K562 (cell line): ENCODE measurements around the gene PHETA1. TPM values are rescaled to one million over a fixed set of nuclear protein-coding genes. Genes with fewer than 3 reads are reported as not detected.

Source experiments
- ATAC-seq: fragments of 200-7000 bp; cut with Tn5 transposase; 3 replicates; pipeline ENCODE4 v1.9.1; 2020; ENCODE audit warnings: moderate library complexity
- BruUV-seq: library from RNA; stranded (reverse); fragments of 400-500 nt; replicated peaks from 2 replicates; lab custom pipeline; 2021; lab: Mats Ljungman, UMichigan
- CTCF ChIA-PET: fragments of 300-600 bp; formaldehyde crosslinking; extraction: SDS; loops from one replicate; lab custom pipeline; 2021; ENCODE audit warnings: low intra/inter-chr PET ratio; lab: Yijun Ruan, JAX
- POLR2A ChIA-PET: fragments of 300-600, 350-650 bp; sonication (Branson Sonifier 250); formaldehyde crosslinking; extraction: SDS; loops from one replicate; lab custom pipeline; 2021; ENCODE audit warnings: antibody characterized with exemption, inconsistent platforms; lab: Yijun Ruan, JAX
- DNase-seq, 4 experiments: peaks; one replicate each; pipeline versions ENCODE4 v3.0.0 to v3.0.0-alpha.2; 2011 to 2018; ENCODE audit warnings: low spot score in 3 of 4, mixed read lengths in 3 of 4; ENCODE audit errors: extremely low read depth in 1 of 4
- FAIRE-seq: peaks from 2 replicates; lab custom pipeline; 2011; peaks lifted over from hg19 to GRCh38; lab: Jason Lieb, UNC
- H2AFZ ChIP-seq: 2 replicates; pipeline ENCODE4 v1.6.0; 2011; ENCODE audit warnings: low read depth, low read length, control low read depth, inconsistent platforms
- H3K27ac ChIP-seq: fragments of 200-600 bp; 3 replicates; pipeline ENCODE4 v1.8.0; 2011; ENCODE audit warnings: low read depth, mild to moderate bottlenecking, control low read depth, inconsistent platforms, low read length, moderate library complexity, mixed read lengths; ENCODE audit errors: extremely low read depth
- H3K27me3 ChIP-seq, 2 experiments: fragments of 300-600 bp in 1 of 2; 2 replicates in 1 of 2; 3 replicates in 1 of 2; pipeline versions ENCODE4 v1.6.0 to v1.8.0; 2011; ENCODE audit warnings: inconsistent platforms in 2 of 2, low read length in 2 of 2, mild to moderate bottlenecking in 1 of 2, mixed read lengths in 1 of 2, moderate library complexity in 1 of 2; ENCODE audit not compliant: control insufficient read depth in 2 of 2, insufficient read depth in 2 of 2
- H3K36me3 ChIP-seq: fragments of 300-600 bp; 3 replicates; pipeline ENCODE4 v1.8.0; 2011; ENCODE audit warnings: mild to moderate bottlenecking, low read length, inconsistent platforms; ENCODE audit not compliant: control insufficient read depth, insufficient read depth
- H3K4me1 ChIP-seq, 2 experiments: fragments of 200-600 bp in 1 of 2; replicated peaks in 1 of 2; 2 replicates in 1 of 2; 3 replicates in 1 of 2; pipeline versions ENCODE4 v1.5.1 to v1.8.0; 2011; ENCODE audit warnings: inconsistent platforms in 2 of 2, low read length in 2 of 2, mild to moderate bottlenecking in 1 of 2, mixed read lengths in 1 of 2, moderate library complexity in 1 of 2; ENCODE audit not compliant: control insufficient read depth in 2 of 2, insufficient read depth in 2 of 2
- H3K4me2 ChIP-seq: 2 replicates; pipeline ENCODE4 v1.6.1; 2011; ENCODE audit warnings: low read length, control low read depth, inconsistent platforms, mixed read lengths; ENCODE audit not compliant: insufficient read depth
- H3K4me3 ChIP-seq: fragments of 200-600 bp; sonication (generic), shearing (Covaris generic); 2 replicates; pipeline ENCODE4 v1.5.1; 2016; ENCODE audit warnings: control low read depth, inconsistent platforms
- H3K79me2 ChIP-seq: fragments of 200-600 bp; 3 replicates; pipeline ENCODE4 v1.8.0; 2011; ENCODE audit warnings: low read length, inconsistent platforms; ENCODE audit not compliant: control insufficient read depth, insufficient read depth
- H3K9ac ChIP-seq, 2 experiments: 2 replicates each; pipeline versions ENCODE4 v1.6.0 to v1.6.1; 2011; ENCODE audit warnings: low read depth in 2 of 2, low read length in 2 of 2, control low read depth in 1 of 2, inconsistent platforms in 1 of 2, mild to moderate bottlenecking in 1 of 2, mixed read lengths in 1 of 2; ENCODE audit not compliant: insufficient read depth in 1 of 2
- H3K9me1 ChIP-seq: one replicate; pipeline ENCODE4 v1.6.0; 2011; ENCODE audit warnings: inconsistent platforms, mild to moderate bottlenecking, low read length, moderate library complexity; ENCODE audit not compliant: control insufficient read depth, insufficient read depth
- H3K9me3 ChIP-seq: replicated peaks from 2 replicates; pipeline ENCODE4 v1.5.1; 2011; ENCODE audit warnings: low read depth, low read length, inconsistent platforms; ENCODE audit not compliant: control insufficient read depth, insufficient read depth
- H4K20me1 ChIP-seq: replicated peaks from 2 replicates; pipeline ENCODE4 v1.6.1; 2011; ENCODE audit warnings: low read length, inconsistent platforms, mixed read lengths; ENCODE audit not compliant: control insufficient read depth, insufficient read depth
- BCOR ChIP-seq: fragments of 450-650 bp; IDR thresholded peaks from 2 replicates; pipeline ENCODE4 v1.6.1; 2016
- MECOM ChIP-seq: fragments of 250-450 bp; sonication (Bioruptor Pico); IDR thresholded peaks from 2 replicates; pipeline ENCODE4 v1.8.0; 2022; ENCODE audit warnings: inconsistent platforms
- NR2C1 ChIP-seq, 2 experiments: fragments of 450-650 bp; IDR thresholded peaks; 2 replicates each; pipeline ENCODE4 v1.6.1; 2017; ENCODE audit warnings: mild to moderate bottlenecking in 2 of 2, antibody characterized with exemption in 1 of 2, inconsistent platforms in 1 of 2, missing compliant biosample characterization in 1 of 2, missing genetic modification characterization in 1 of 2
- RBM25 ChIP-seq: fragments of 200-400 bp; formaldehyde crosslinking; IDR thresholded peaks from 2 replicates; pipeline ENCODE4 v1.6.1; 2018; ENCODE audit warnings: low read length, low read depth, moderate library complexity; ENCODE audit not compliant: severe bottlenecking
- ZNF146 ChIP-seq: IDR thresholded peaks from one replicate; pipeline ENCODE4 v1.6.1; 2018; ENCODE audit warnings: missing compliant biosample characterization; ENCODE audit not compliant: unreplicated experiment
- WGBS: fragments of 100-300 bp; shearing (Covaris generic); methylation state at CpG from one replicate; pipeline ENCODE4 v1.1.6; 2016; ENCODE audit warnings: low coverage, mixed read lengths; ENCODE audit not compliant: insufficient coverage; ENCODE audit errors: missing lambda C conversion rate; 5-methylcytosine and 5-hydroxymethylcytosine counted together
- in situ Hi-C: fragments of 300-500 bp; cut with MboI; formaldehyde crosslinking; loops from 4 replicates; pipeline ENCODE4 v1.15.0; 2018; ENCODE audit warnings: inconsistent platforms, mixed read lengths
- intact Hi-C: fragments of 100-400 bp; cut with micrococcal nuclease; formaldehyde crosslinking; loops from 2 replicates; pipeline ENCODE4 v1.14.2; 2022
- polyA plus RNA-seq, 8 experiments: library from polyadenylated mRNA; depleted of rRNA in 4 of 8; stranded (reverse) in 5 of 8; unstranded in 3 of 8; fragments of >200 nt; fragmentation: Nextera tagmentation in 2 of 8; fragmentation: Illumina TruSeq in 1 of 8; extraction: Ambion mirVana in 2 of 8; extraction: Trizol in 1 of 8; gene quantifications; 2 replicates each; pipeline versions ENCODE4 v1.2.1 to v1.2.3, GENCODE V29; 2011 to 2014; ENCODE audit warnings: inconsistent platforms in 1 of 8, missing spikeins in 1 of 8
- total RNA-seq, 7 experiments: library from RNA; depleted of rRNA in 6 of 7; stranded (reverse); fragments of >200 nt in 6 of 7; fragmentation: Illumina TruSeq in 2 of 7; extraction: Trizol in 2 of 7; gene quantifications; 2 replicates each; pipeline versions ENCODE4 v1.2.1 to v1.2.3, GENCODE V29; 2011 to 2021; ENCODE audit warnings: low replicate concordance in 1 of 7
- TF ChIP-seq, protein P1 (sequence below): fragments of 450-650 bp; IDR thresholded peaks from 2 replicates; pipeline ENCODE4 v1.7.1; 2018; ENCODE audit warnings: mild to moderate bottlenecking, low read depth; ENCODE audit not compliant: partially characterized antibody
- TF ChIP-seq, protein P2 (sequence below): fragments of 450-650 bp; IDR thresholded peaks from 2 replicates; pipeline ENCODE4 v1.6.1; 2017; ENCODE audit warnings: antibody characterized with exemption

Gene PHETA1
- total and polyA plus RNA-seq, 9 of the 15 experiments (the other 6 are each of a cell fraction or from before 2014, with no cell fraction given) = 0.03 to 12.4 (median 3.0) TPM

DNA sequence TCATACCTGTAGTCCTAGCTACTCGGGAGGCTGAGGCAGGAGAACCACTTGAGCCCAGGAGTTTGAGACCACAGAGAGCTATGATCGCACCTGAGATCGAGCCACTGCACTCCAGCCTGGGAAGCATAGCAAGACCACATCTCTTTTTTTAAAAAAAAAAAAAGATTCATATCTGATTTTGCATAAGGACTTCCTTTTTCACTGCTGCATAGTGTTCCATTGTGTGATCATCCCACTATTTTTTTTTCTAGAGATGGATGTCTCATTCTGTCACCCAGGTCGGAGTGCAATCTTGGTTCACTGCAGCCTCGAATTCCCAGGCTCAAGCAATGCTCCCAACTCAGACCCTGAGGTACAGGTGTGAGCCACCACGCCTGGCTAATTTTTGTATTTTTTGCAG is 50.4 kb downstream of the PHETA1 start:
- no peak overlapping the region for H2AFZ ChIP-seq
- ATAC-seq (no peak), FAIRE-seq (no peak), DNase-seq (no peak)
- H3K27ac ChIP-seq = no peak overlapping the region
- H3K79me2 ChIP-seq = no peaks in the 10 kb centered on the region
- no peaks in the 10 kb centered on the region for H3K9me1 ChIP-seq
- in situ Hi-C loops = loop anchor here (10.0 kb wide), 1 partner anchor 384 kb away; no protein-coding TSS in a partner anchor
- intact Hi-C loops = no loop called here
- H3K4me3 ChIP-seq = no peak overlapping the region
- no TSS peak for BruUV-seq
- peaks cover 0 to 21% of the 10 kb centered on the region in 2 experiments; a peak in 2 of 5 replicates for H3K4me1 ChIP-seq
- no peak overlapping the region for H3K4me2 ChIP-seq
- peak; percentile 86 for TF ChIP-seq ZNF146 (CRISPR knock-in tag)
- peak; percentile 62 for TF ChIP-seq BCOR
- peak; percentile 78 for TF ChIP-seq RBM25
- TF ChIP-seq MECOM (CRISPR knock-in tag) = no peak
- TF ChIP-seq NR2C1 (IDR thresholded peaks at IDR 0.05) = no peak
- no peak for TF ChIP-seq NR2C1 (tag; IDR thresholded peaks at IDR 0.05)
- TF ChIP-seq, protein P1, sequence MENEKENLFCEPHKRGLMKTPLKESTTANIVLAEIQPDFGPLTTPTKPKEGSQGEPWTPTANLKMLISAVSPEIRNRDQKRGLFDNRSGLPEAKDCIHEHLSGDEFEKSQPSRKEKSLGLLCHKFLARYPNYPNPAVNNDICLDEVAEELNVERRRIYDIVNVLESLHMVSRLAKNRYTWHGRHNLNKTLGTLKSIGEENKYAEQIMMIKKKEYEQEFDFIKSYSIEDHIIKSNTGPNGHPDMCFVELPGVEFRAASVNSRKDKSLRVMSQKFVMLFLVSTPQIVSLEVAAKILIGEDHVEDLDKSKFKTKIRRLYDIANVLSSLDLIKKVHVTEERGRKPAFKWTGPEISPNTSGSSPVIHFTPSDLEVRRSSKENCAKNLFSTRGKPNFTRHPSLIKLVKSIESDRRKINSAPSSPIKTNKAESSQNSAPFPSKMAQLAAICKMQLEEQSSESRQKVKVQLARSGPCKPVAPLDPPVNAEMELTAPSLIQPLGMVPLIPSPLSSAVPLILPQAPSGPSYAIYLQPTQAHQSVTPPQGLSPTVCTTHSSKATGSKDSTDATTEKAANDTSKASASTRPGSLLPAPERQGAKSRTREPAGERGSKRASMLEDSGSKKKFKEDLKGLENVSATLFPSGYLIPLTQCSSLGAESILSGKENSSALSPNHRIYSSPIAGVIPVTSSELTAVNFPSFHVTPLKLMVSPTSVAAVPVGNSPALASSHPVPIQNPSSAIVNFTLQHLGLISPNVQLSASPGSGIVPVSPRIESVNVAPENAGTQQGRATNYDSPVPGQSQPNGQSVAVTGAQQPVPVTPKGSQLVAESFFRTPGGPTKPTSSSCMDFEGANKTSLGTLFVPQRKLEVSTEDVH = no peak
- TF ChIP-seq, protein P2, sequence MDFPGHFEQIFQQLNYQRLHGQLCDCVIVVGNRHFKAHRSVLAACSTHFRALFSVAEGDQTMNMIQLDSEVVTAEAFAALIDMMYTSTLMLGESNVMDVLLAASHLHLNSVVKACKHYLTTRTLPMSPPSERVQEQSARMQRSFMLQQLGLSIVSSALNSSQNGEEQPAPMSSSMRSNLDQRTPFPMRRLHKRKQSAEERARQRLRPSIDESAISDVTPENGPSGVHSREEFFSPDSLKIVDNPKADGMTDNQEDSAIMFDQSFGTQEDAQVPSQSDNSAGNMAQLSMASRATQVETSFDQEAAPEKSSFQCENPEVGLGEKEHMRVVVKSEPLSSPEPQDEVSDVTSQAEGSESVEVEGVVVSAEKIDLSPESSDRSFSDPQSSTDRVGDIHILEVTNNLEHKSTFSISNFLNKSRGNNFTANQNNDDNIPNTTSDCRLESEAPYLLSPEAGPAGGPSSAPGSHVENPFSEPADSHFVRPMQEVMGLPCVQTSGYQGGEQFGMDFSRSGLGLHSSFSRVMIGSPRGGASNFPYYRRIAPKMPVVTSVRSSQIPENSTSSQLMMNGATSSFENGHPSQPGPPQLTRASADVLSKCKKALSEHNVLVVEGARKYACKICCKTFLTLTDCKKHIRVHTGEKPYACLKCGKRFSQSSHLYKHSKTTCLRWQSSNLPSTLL = no peak
- ChIA-PET CTCF (no interaction called here), POLR2A (no interaction called here)
- H3K27me3 ChIP-seq = peaks cover 30 to 48% of the 10 kb centered on the region in 2 experiments; a peak in 4 of 5 replicates
- WGBS = 2% methylated on average over 6 of the region's 6 CpGs
- H3K9ac ChIP-seq = no peak overlapping the region
- H3K9me3 ChIP-seq = no peaks in the 10 kb centered on the region
- no peaks in the 10 kb centered on the region for H3K36me3 ChIP-seq
- H4K20me1 ChIP-seq = 0 out of 2 replicates have a peak, but pooled peaks cover 3% of the 10 kb centered on the region
